ENCODE measurements around the gene EMC6. TPM values are rescaled to one million over a fixed set of nuclear protein-coding genes. Genes with fewer than 3 reads are reported as not detected.

The EMC6 gene
- total and polyA plus RNA-seq, 2 donors = 7.8 to 77.1 TPM

- Histone ChIP-seq H3K36me3 (ENCODE audit: insufficient read depth) (no peaks in the 10 kb centered on the region), H3K4me1 (ENCODE audit: insufficient read depth) (no peaks in the 10 kb centered on the region), H3K27ac (ENCODE audit: low read depth) (no peak overlapping the region), H3K4me3 (ENCODE audit: low read depth, low read length) (no peak overlapping the region)
- DNase-seq (ENCODE audit: extremely low spot score) = no peak
- 51% methylated on average over 20 of the region's 20 CpGs for WGBS
Measured at GRCh38 chr17:3679531-3680126, 11.0 kb downstream of the EMC6 start.

- H3K4me1 ChIP-seq (ENCODE audit: insufficient read depth) = no peaks in the 10 kb centered on the region
- H3K4me3 ChIP-seq (ENCODE audit: low read depth, low read length) = no peak overlapping the region
Measured at GRCh38 chr17:3681057-3681456, 12.4 kb downstream of the EMC6 start.

GRCh38 chr17:3681565-3681964, 13.0 kb downstream of the EMC6 start:
- Histone ChIP-seq H3K27ac (ENCODE audit: low read depth) (no peak overlapping the region), H3K4me3 (ENCODE audit: low read depth, low read length) (no peak overlapping the region), H3K4me1 (ENCODE audit: insufficient read depth) (no peaks in the 10 kb centered on the region), H3K36me3 (ENCODE audit: insufficient read depth) (no peaks in the 10 kb centered on the region)
- DNase-seq (ENCODE audit: extremely low spot score) = no peak
- 79% methylated on average over 20 of the region's 20 CpGs for WGBS

More at GRCh38 chr17:3681057-3681456, 12.4 kb downstream of the EMC6 start:
- Histone ChIP-seq H3K27ac (ENCODE audit: low read depth) (no peak overlapping the region), H3K36me3 (ENCODE audit: insufficient read depth) (no peaks in the 10 kb centered on the region)
- DNase-seq (ENCODE audit: extremely low spot score) = no peak
- WGBS = 84% methylated on average over 12 of the region's 12 CpGs

GRCh38 chr17:3682033-3682432, 13.4 kb downstream of the EMC6 start:
- DNase-seq (ENCODE audit: extremely low spot score) = no peak
- H3K4me1 ChIP-seq (ENCODE audit: insufficient read depth) = no peaks in the 10 kb centered on the region
- no peak overlapping the region for H3K4me3 ChIP-seq (ENCODE audit: low read depth, low read length)
- 90% methylated on average over 12 of the region's 12 CpGs for WGBS
- H3K27ac ChIP-seq (ENCODE audit: low read depth) = no peak overlapping the region
- H3K36me3 ChIP-seq (ENCODE audit: insufficient read depth) = no peaks in the 10 kb centered on the region

- 34% methylated on average over 10 of the region's 10 CpGs for WGBS
Measured at GRCh38 chr17:3683054-3683511, 14.5 kb downstream of the EMC6 start.

GRCh38 chr17:3685174-3685573, 16.6 kb downstream of the EMC6 start:
- H3K27ac ChIP-seq (ENCODE audit: low read depth) = no peak overlapping the region
- DNase-seq (ENCODE audit: extremely low spot score) = no peak
- no peaks in the 10 kb centered on the region for H3K36me3 ChIP-seq (ENCODE audit: insufficient read depth)
- WGBS = 22% methylated on average over 13 of the region's 13 CpGs
- no peak overlapping the region for H3K4me3 ChIP-seq (ENCODE audit: low read depth, low read length)
- H3K4me1 ChIP-seq (ENCODE audit: insufficient read depth) = no peaks in the 10 kb centered on the region

More at GRCh38 chr17:3683054-3683511, 14.5 kb downstream of the EMC6 start:
- Histone ChIP-seq H3K36me3 (ENCODE audit: insufficient read depth) (no peaks in the 10 kb centered on the region), H3K27ac (ENCODE audit: low read depth) (no peak overlapping the region), H3K4me3 (ENCODE audit: low read depth, low read length) (no peak overlapping the region), H3K4me1 (ENCODE audit: insufficient read depth) (no peaks in the 10 kb centered on the region)
- DNase-seq (ENCODE audit: extremely low spot score) = no peak

GRCh38 chr17:3688027-3688553, 19.5 kb downstream of the EMC6 start:
- 41% methylated on average over 19 of the region's 19 CpGs for WGBS

GRCh38 chr17:3688852-3689261, 20.2 kb downstream of the EMC6 start:
- no peaks in the 10 kb centered on the region for H3K36me3 ChIP-seq (ENCODE audit: insufficient read depth)
- no peak for DNase-seq (ENCODE audit: extremely low spot score)
- H3K27ac ChIP-seq (ENCODE audit: low read depth) = no peak overlapping the region
- H3K4me1 ChIP-seq (ENCODE audit: insufficient read depth) = no peaks in the 10 kb centered on the region
- WGBS = 82% methylated on average over 14 of the region's 14 CpGs
- no peak overlapping the region for H3K4me3 ChIP-seq (ENCODE audit: low read depth, low read length)

More at GRCh38 chr17:3688027-3688553, 19.5 kb downstream of the EMC6 start:
- H3K4me3 ChIP-seq (ENCODE audit: low read depth, low read length) = no peak overlapping the region
- DNase-seq (ENCODE audit: extremely low spot score) = no peak
- H3K4me1 ChIP-seq (ENCODE audit: insufficient read depth) = no peaks in the 10 kb centered on the region
- H3K36me3 ChIP-seq (ENCODE audit: insufficient read depth) = no peaks in the 10 kb centered on the region
- no peak overlapping the region for H3K27ac ChIP-seq (ENCODE audit: low read depth)

GRCh38 chr17:3689262-3690093, 20.9 kb downstream of the EMC6 start:
- DNase-seq (ENCODE audit: extremely low spot score) = no peak
- H3K4me3 ChIP-seq (ENCODE audit: low read depth, low read length) = no peak overlapping the region

GRCh38 chr17:3690094-3690715, 21.6 kb downstream of the EMC6 start:
- DNase-seq (ENCODE audit: extremely low spot score) = no peak
- no peaks in the 10 kb centered on the region for H3K36me3 ChIP-seq (ENCODE audit: insufficient read depth)
- no peak overlapping the region for H3K4me3 ChIP-seq (ENCODE audit: low read depth, low read length)
- 64% methylated on average over 22 of the region's 22 CpGs for WGBS
- H3K27ac ChIP-seq (ENCODE audit: low read depth) = no peak overlapping the region
- H3K4me1 ChIP-seq (ENCODE audit: insufficient read depth) = no peaks in the 10 kb centered on the region

More at GRCh38 chr17:3689262-3690093, 20.9 kb downstream of the EMC6 start:
- H3K36me3 ChIP-seq (ENCODE audit: insufficient read depth) = no peaks in the 10 kb centered on the region
- H3K27ac ChIP-seq (ENCODE audit: low read depth) = no peak overlapping the region
- no peaks in the 10 kb centered on the region for H3K4me1 ChIP-seq (ENCODE audit: insufficient read depth)
- WGBS = 87% methylated on average over 43 of the region's 44 CpGs

GRCh38 chr17:3691617-3692067, 23.0 kb downstream of the EMC6 start:
- H3K27ac ChIP-seq (ENCODE audit: low read depth) = no peak overlapping the region
- no peak overlapping the region for H3K4me3 ChIP-seq (ENCODE audit: low read depth, low read length)
- no peaks in the 10 kb centered on the region for H3K36me3 ChIP-seq (ENCODE audit: insufficient read depth)
- no peak for DNase-seq (ENCODE audit: extremely low spot score)
- no peaks in the 10 kb centered on the region for H3K4me1 ChIP-seq (ENCODE audit: insufficient read depth)
- WGBS = 81% methylated on average over 16 of the region's 16 CpGs

- H3K27ac ChIP-seq (ENCODE audit: low read depth) = no peak overlapping the region
- H3K4me1 ChIP-seq (ENCODE audit: insufficient read depth) = no peaks in the 10 kb centered on the region
- no peak overlapping the region for H3K4me3 ChIP-seq (ENCODE audit: low read depth, low read length)
- no peak for DNase-seq (ENCODE audit: extremely low spot score)
- 84% methylated on average over 9 of the region's 9 CpGs for WGBS
- no peaks in the 10 kb centered on the region for H3K36me3 ChIP-seq (ENCODE audit: insufficient read depth)
Measured at GRCh38 chr17:3692346-3692745, 23.7 kb downstream of the EMC6 start.

- no peak for DNase-seq (ENCODE audit: extremely low spot score)
- 64% methylated on average over 4 of the region's 4 CpGs for WGBS
- no peak overlapping the region for H3K4me3 ChIP-seq (ENCODE audit: low read depth, low read length)
- no peaks in the 10 kb centered on the region for H3K36me3 ChIP-seq (ENCODE audit: insufficient read depth)
- no peaks in the 10 kb centered on the region for H3K4me1 ChIP-seq (ENCODE audit: insufficient read depth)
- no peak overlapping the region for H3K27ac ChIP-seq (ENCODE audit: low read depth)
Measured at GRCh38 chr17:3693141-3693540, 24.5 kb downstream of the EMC6 start.

All from urinary bladder (tissue), 4 donors.